ENCODE results near the gene GALC.

DNA sequence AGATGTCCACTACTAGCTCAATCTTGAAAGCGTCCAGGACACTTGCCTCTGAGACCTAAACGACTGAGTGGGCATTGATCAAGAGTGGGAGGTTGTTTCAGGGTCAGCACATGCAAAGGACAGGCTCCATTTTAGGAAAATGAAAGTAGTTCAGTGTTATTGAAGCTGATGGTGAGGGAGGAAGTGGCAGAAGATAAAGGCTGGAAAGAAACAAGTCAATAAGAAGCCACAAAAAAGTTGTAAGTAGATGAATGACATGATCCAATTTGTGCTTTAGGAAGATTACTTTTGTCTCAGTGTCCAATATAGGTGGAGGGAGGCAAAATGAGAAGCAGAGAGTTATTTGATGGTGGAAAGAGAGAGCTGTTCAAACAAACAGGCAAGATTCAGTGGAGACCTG lies 33.9 kb upstream of the GALC start:
- TF ChIP-seq, protein P1, sequence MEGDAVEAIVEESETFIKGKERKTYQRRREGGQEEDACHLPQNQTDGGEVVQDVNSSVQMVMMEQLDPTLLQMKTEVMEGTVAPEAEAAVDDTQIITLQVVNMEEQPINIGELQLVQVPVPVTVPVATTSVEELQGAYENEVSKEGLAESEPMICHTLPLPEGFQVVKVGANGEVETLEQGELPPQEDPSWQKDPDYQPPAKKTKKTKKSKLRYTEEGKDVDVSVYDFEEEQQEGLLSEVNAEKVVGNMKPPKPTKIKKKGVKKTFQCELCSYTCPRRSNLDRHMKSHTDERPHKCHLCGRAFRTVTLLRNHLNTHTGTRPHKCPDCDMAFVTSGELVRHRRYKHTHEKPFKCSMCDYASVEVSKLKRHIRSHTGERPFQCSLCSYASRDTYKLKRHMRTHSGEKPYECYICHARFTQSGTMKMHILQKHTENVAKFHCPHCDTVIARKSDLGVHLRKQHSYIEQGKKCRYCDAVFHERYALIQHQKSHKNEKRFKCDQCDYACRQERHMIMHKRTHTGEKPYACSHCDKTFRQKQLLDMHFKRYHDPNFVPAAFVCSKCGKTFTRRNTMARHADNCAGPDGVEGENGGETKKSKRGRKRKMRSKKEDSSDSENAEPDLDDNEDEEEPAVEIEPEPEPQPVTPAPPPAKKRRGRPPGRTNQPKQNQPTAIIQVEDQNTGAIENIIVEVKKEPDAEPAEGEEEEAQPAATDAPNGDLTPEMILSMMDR (conservative IDR thresholded peaks at IDR 0.05; ENCODE audit: low read depth, low read length): no peak
- TF ChIP-seq EZH2 (IDR thresholded peaks at IDR 0.05; ENCODE audit: low read length, unreplicated experiment) (no peak), EZH2phosphoT487 (IDR thresholded peaks at IDR 0.05; ENCODE audit: borderline replicate concordance, low read length) (no peak)

Measured in PC-3 (cell line).